ENCODE measurements around the gene TMEM120B.
"Not testable (repeated sequence)": the region's sequence is repeated elsewhere in the genome, so short reads cannot be mapped to it uniquely, and the experiment has no call there.

Gene TMEM120B

DNA sequence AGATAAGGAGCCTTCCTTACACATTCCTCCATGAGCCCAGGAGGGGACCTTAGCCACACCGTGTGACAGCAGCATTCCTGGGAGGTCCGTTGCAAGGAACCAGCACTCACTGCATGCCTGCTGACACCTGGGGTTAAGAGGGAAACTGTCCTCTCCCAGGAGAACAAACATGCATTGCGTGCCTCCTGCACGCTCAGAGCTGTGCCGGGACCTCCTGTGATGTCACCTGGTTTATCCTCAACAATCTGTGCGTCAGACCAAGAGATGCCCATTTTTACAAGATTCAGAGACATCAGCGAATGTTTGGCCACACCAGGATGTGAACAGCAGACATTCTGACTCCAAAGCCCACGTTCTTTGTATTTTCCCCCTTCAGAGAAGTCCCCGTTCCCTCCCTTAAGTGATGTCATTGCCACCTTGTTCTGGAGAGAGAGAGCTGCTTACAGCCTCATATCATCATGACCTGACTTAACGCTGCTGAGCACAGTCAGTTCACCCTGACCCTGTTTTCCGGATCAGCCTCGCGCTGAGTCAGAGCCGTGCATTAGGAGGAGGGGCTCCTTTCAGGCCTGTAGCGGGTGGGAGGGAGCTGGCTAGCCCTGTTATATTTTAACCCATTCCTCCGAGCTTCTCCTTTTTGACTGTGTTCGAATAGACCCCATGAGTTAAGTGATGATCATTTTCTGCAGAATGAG, 36.2 kb downstream of the TMEM120B start:
- DNase-seq: peak; percentile 26 to 36

DNA sequence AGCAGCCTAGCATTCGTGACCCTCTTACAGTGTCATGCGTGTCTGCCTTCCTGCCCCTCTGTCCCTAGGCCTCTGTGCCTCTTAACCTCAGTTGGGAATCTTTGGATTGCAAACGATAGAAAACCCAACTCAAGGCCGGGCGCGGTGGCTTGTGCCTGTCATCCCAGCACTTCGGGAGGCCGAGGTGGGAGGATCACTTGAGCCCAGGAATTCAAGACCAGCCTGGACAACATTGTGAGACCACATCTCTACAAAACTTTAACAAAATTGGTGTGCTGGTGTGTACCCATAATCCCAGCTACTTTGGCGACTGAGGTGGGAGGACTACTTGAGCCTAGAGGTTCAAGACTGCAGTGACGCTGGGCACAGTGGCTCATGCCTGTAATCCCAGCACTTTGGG, 36.7 kb downstream of the TMEM120B start:
- DNase-seq: no peak

- no peak for DNase-seq
These were observed 38.0 kb downstream of the TMEM120B start for GRCh38 chr12:121750507-121750955.

- DNase-seq: no peak
These were observed 38.5 kb downstream of the TMEM120B start for GRCh38 chr12:121751034-121751433.

DNA sequence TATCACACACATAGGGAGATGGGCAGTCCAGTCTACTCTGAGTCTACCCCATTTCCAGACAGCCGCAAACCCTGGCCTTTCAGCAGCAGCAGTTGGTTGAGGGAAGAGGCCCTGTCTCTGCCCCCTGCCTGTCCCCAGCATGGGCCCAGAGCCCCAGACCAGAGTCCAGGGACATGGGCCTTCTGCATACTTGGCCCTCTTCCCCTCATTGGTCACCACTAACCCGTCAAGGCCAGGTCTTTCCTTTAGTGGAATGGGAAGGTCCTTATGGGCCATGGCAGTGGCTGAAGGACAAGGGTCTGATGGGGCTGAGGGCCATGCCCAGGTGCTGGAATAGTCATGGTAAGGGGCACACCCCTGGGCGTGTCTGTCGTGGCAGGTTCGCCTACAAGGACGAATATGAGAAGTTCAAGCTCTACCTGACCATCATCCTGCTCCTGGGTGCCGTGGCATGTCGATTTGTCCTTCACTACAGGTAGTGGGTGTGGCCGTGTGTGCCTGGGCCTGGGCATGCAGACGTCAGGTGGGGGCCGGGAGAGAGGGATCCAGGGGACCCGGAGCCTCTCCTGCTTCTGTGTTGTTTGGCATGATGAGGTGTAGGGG, 39.3 kb downstream of the TMEM120B start:
- DNase-seq: no peak

DNA sequence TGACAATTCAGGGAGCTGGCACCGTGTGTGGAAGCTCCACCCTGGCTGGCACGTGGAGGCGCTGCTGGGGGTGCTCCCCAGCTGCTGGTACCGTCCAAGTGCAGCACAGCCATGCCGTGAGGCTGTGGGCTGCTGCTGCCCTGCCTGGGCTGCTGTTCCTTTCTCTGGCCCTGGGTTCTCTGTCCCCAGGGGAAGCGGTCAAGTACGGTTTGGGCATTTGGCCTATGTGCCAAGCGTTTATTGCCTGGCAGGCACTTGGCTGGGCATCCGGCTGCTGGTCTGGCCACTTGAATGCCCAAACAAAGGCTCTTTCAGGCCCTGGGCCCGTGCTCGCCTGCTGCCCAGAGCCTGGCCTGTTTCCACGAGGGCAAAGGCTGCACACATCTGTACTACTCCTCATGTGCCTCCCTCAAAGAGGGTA, 41.3 kb downstream of the TMEM120B start:
- DNase-seq: no peak

GRCh38 chr12:121754836-121755235, 42.3 kb downstream of the TMEM120B start:
- DNase-seq: no peak

DNA sequence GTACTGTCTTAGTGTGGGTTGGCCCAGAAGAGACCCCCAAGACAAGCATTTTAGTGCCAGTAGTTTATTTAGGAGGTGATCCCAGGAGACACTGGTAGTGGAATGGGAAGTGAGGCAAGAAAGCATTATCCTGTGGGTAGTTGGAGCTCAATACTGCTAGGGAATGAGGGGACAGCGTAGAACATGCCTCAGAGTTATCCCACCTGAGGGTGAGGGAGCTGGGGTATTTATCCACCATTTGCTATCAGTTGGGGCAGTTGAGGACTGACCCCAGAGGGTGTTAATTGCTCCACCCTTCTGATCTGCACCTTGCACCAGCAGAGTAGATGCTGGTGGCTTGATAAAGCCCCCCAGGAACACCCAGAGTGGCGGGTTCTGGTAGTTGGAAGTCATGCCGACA, 43.0 kb downstream of the TMEM120B start:
- no peak for DNase-seq

GRCh38 chr12:121758536-121758935, 46.0 kb downstream of the TMEM120B start:
- not testable (repeated sequence) for DNase-seq

- no peak for DNase-seq
These were observed 49.7 kb downstream of the TMEM120B start for GRCh38 chr12:121762269-121762668.

GRCh38 chr12:121764808-121765207, 52.3 kb downstream of the TMEM120B start:
- DNase-seq: no peak

DNA sequence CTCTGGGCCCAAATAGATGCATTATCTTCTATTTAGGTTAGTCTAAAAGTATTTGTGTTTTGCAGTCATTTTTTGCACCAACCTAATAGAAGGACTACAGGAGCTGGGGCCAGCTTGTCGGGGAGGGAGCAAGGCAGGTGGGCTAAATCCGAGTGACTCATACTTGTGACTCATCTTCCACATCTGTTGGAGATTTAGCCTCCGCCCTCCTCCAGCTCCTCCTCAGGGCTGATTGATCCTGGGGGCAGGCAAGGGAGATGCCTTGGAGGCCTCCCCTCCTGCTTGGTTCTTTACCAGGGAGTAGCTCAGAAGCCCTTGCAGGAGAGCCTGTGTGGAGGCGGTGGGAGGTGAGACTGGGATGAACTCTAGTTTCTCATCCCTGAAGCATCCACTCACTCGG, 53.0 kb downstream of the TMEM120B start:
- DNase-seq: no peak

DNA sequence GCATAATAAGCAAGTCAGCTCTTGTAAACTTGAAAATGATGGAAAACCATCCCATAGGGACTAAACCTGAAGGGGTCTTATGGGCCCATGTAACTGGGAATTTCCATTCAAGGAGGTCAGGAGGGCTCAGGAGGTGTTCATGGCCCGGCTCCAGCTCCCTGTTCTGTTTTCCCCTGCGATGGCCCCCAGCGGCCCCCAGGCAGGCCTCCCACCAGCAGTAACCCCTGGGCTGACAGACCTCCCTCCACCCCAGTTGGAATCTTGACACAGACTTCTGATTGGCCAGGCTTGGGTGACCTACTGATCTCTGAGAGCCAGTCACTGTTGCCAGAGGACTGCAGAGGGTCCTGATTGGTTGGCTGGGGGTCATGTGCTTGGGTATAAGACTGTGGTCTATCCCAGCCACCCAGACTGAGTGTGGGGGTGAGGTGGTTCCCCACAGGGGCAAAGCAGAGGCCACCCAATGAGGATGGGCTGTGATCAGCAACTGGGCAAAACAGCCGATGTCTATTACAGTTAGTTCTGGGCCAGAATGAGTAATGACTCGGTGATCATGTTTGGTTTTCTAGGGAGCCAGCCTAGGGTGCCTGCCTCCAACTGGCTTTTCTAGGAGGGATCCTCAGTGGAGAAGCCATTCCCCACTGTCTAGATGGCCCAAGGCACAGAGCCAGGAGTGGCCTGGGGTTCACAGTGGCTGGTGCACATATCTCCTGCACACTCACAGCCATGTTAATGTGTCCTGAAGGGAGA, 53.9 kb downstream of the TMEM120B start:
- no peak for DNase-seq

DNA sequence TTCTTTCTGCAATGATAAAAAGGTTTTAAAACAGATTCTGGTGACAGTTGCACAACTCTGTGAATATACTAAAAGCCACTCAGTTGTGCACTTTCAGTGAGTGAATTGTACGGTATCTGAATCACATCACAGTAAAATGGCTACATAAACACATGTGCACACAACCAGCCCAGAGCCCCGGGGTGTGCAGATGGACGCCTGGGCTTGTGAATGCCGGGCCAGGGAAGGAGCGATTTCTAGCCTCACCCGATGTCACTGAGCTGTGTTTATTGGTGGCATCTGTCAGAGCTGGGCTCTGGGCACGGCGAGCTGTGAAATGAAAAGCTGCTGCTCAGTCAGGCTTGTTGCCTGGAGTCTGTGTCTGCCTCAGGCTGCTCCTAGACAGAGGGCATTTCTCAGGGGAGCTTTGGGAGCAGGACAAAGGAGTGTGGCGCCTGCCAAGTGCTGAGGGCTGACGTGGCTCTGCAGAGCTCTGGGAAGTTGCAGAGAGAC, 55.0 kb downstream of the TMEM120B start:
- DNase-seq: no peak

DNA sequence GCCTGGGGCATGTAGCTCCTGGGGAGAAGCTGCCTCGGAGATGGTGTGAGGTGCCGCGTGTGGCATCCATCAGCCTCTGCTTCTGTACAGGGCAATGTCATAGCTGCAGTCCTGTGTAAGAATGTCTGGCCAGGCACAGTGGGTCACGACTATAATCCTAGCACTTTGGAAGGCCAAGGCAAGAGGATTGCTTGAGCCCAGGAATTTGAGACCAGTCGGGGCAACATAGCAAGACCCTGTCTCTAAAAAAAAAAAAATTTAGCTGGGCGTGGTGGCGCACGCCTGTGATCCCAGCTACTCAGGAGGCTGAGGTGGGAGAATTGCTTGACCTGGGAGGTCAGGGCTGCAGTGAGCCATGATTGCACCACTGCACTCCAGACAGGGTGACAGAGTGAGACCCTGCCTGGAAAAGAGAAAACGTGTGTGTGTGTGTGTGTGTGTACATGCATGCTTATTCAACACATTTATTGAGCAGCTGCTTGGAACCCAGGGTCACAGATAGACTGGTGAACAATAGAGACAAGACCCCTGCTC, 56.8 kb downstream of the TMEM120B start:
- DNase-seq: no peak

GRCh38 chr12:121769831-121770301, 57.3 kb downstream of the TMEM120B start:
- DNase-seq: no peak

DNA sequence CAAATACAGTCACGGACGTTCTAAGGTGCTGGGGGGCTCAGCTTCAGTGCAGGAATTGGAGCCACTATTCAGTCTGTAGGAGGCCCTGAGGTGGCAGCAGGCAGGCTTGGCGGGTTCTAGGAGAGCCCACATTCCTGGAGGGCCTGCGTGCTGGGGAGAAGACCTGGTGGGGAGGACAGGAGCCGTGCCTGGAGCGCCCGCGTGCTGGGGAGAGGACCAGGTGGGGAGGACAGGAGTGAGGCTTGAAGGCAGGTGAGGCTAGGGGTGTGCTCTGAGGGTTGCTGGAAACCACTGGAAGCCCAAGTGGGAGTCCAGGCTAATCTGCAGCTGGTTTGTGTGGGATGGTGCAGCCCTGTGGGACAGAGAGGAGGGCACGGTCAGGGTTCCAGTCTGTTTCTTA, 57.8 kb downstream of the TMEM120B start:
- DNase-seq: no peak

DNA sequence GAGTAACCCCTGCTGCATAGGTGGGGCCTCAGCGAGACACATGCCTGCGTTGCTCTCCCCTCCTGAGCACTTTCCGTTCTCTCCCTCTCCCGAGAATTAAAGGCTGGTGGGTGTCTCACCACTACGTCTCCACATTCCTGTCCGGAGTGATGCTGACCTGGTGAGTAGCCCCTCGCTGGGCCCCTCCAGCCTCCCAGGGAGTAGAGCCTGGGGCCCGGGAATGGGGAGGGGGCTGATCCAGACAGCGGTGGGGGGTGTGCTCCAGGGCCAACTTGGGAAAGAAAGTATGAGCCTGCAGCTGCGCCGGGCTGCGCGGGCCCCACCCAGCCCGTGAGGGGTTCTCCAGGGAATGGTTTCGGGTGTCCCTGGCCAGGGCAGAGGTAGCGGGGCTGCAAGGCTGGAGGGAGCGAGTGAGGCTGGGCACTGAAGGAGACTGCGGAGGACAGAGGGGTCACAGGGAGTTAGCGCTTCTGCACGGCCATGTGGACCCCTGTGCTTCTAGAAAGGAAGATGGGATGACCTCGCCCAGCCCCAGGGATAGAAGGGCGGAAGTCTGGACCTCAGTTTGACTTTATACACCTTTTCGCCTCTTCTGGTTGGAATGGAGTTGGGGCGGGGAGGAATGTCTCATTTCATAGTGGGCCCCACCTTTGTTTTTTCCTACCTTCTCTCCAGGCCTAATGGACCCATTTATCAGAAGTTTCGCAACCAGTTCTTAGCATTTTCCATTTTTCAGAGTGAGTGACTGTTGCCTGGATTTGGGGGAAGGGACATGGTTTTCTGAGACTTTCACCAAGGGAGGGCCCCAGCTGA, 58.5 kb downstream of the TMEM120B start:
- no peak for DNase-seq

DNA sequence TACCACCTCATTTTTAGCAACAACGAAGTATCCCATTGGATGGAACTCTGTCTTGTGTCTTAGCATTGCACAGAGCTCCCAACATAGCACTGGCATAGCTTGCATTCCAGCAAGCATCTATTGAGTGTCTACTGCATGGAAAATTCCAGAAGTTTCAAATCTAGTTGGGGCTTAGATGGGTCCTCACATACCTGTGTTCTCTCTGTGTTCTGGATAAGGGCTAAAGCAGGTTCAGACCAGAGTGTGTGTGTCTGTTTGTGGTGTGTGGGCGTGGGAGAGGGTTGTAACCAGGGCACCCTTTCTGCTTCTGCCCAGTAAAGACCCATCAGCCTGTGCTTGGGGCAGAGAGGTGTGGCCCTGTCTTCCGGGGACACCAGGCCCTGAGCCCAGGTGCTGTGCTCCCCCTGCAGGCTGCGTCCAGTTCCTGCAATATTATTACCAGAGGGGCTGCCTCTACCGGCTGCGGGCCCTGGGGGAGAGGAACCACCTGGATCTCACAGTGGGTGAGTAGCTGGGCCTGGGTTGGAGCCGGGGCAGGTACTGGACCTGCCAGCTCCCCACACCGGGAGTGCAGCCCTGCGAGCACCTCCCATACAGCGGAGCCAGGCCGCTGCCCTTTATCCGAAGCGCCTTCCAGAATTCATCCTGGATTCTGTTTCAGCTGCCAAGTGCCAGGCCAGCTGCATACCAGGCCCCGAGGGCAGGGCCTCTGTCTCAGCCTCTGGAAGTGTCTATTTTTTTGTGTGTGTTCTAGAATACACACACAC, 60.6 kb downstream of the TMEM120B start:
- DNase-seq: peak; percentile 73

GRCh38 chr12:121774968-121775474, 62.5 kb downstream of the TMEM120B start:
- no peak for DNase-seq

- no peak for DNase-seq
These were observed 62.9 kb downstream of the TMEM120B start for GRCh38 chr12:121775501-121775900.
